ENCODE measurements around the gene PLXDC2.

GRCh38 chr10:19966751-19967150 lies 150.5 kb downstream of the PLXDC2 start:
- no peak for TF ChIP-seq HOXA7 (CRISPR knock-in tag; IDR thresholded peaks at IDR 0.05)
- TF ChIP-seq MYC (IDR thresholded peaks at IDR 0.05; ENCODE audit: borderline replicate concordance, low read length), result no peak
- no peak for TF ChIP-seq REST (IDR thresholded peaks at IDR 0.05)
- TF ChIP-seq CTCF (IDR thresholded peaks at IDR 0.05), result no peak
- TF ChIP-seq POLR2A (IDR thresholded peaks at IDR 0.05; ENCODE audit: low read length), result no peak
- no peak for TF ChIP-seq MAX (IDR thresholded peaks at IDR 0.05)
- no peak for TF ChIP-seq JUN (IDR thresholded peaks at IDR 0.05)
- no peak for TF ChIP-seq NFE2L2 (conservative IDR thresholded peaks at IDR 0.05; ENCODE audit: low read length)

All from A549 (cell line).